Sigmoid colon (tissue), 7 donors: ENCODE measurements around the gene GMDS. TPM values are rescaled to one million over a fixed set of nuclear protein-coding genes. Genes with fewer than 3 reads are reported as not detected.

Experiments
- DNase-seq: peaks from one replicate; pipeline ENCODE4 v3.0.0-alpha.2; 2019
- H3K27ac ChIP-seq, 4 donors: fragments of 200-600 bp; sonication (generic); one replicate each; pipeline ENCODE4 v1.5.1; 2016 to 2019; ENCODE audit warnings: mild to moderate bottlenecking in 1 of 4
- H3K27me3 ChIP-seq, 3 donors: fragments of 200-600 bp; sonication (generic); one replicate each; pipeline ENCODE4 v1.5.1; 2019; ENCODE audit warnings: mild to moderate bottlenecking in 1 of 3
- H3K36me3 ChIP-seq, 4 donors: fragments of 200-600 bp; sonication (generic); one replicate each; pipeline ENCODE4 v1.5.1; 2016 to 2019
- H3K4me1 ChIP-seq, 4 donors: fragments of 200-600 bp; sonication (generic); one replicate each; pipeline ENCODE4 v1.5.1; 2017 to 2019
- H3K4me3 ChIP-seq, 4 donors: fragments of 200-600 bp; sonication (generic); one replicate each; pipeline ENCODE4 v1.5.1; 2017 to 2019; ENCODE audit warnings: mild to moderate bottlenecking in 2 of 4, moderate library complexity in 1 of 4
- H3K9me3 ChIP-seq, 4 donors: fragments of 200-600 bp in 3 of 4; sonication (generic) in 3 of 4; one replicate each; pipeline versions ENCODE4 v1.5.1 to v1.6.1; 2013 to 2019
- EP300 ChIP-seq, 4 donors: sonication (generic); formaldehyde crosslinking; IDR thresholded peaks; one replicate each; pipeline ENCODE4 v1.6.1; 2017; ENCODE audit warnings: antibody characterized with exemption in 4 of 4
- POLR2A ChIP-seq, 2 donors: fragments of 450-650 bp; IDR thresholded peaks; one replicate each; pipeline ENCODE4 v1.6.1; 2016; ENCODE audit warnings: antibody characterized with exemption in 2 of 2, mild to moderate bottlenecking in 2 of 2, moderate library complexity in 2 of 2
- POLR2AphosphoS5 ChIP-seq, 4 donors: sonication (generic); formaldehyde crosslinking; IDR thresholded peaks; one replicate each; pipeline ENCODE4 v1.6.1; 2017; ENCODE audit warnings: antibody characterized with exemption in 4 of 4
- WGBS, 2 donors: extraction: QIAGEN DNeasy Blood & Tissue Kit; methylation state at CpG; one replicate each; pipeline ENCODE4 v1.1.7; 2013; 5-methylcytosine and 5-hydroxymethylcytosine counted together
- intact Hi-C: fragments of 100-400 bp; cut with DNase I; formaldehyde crosslinking; loops from one replicate; pipeline ENCODE4 v1.15.1; 2023
- polyA plus RNA-seq, 3 donors: library from polyadenylated mRNA; stranded (reverse); fragments of 200-250 nt; gene quantifications; one replicate each; pipeline ENCODE4 v1.2.3, GENCODE V29; 2013
- total RNA-seq, 4 donors: library from RNA; depleted of rRNA; stranded (reverse); fragments of >200 nt; gene quantifications; one replicate each; pipeline ENCODE4 v1.1.0, GENCODE V29; 2016
- TF ChIP-seq, protein P1 (sequence below), 4 experiments: fragments of 450-650 bp in 3 of 4; fragments of 200-600 bp in 1 of 4; IDR thresholded peaks; one replicate each; pipeline ENCODE4 v1.5.1; 2016 to 2019; ENCODE audit warnings: antibody characterized with exemption in 4 of 4, mild to moderate bottlenecking in 3 of 4, moderate library complexity in 2 of 4
- donor health status: healthy with polysubstance abuse.
- donor health status: Bipolar disorder and iron deficiency.
- donor health status: healthy.

The GMDS gene
- total and polyA plus RNA-seq, 7 donors: 3.1 to 173 (median 9.4) TPM

DNA sequence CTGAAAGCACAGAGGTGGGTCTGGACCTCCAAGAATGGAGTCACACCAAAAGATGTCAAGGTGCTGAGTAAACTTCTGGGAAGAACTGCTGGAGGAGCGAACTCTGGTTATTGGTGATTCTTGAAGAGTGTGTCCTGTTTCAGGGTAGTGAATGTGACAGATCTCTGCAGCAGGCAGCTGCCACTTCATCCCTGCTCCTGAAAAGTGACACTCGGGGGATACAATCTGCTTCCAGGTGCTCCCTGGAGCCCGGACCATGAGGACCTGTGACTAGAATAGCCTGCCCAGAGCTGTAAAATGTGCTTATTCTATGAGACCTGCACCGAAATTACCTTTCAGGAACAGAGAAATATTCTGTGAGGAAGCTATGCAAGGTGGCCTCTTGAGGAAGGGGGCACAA lies 444.6 kb downstream of the GMDS start:
- no peaks in the 10 kb centered on the region for H3K4me1 ChIP-seq
- intact Hi-C loops: no loop called here
- H3K27ac ChIP-seq: no peak overlapping the region
- WGBS, 2 donors: 76 to 90% methylated on average over 4 of the region's 4 CpGs
- H3K27me3 ChIP-seq: no peaks in the 10 kb centered on the region
- no peaks in the 10 kb centered on the region for H3K36me3 ChIP-seq
- H3K9me3 ChIP-seq: no peaks in the 10 kb centered on the region
- no peak for DNase-seq
- no peak overlapping the region for H3K4me3 ChIP-seq
- TF ChIP-seq POLR2AphosphoS5 (IDR thresholded peaks at IDR 0.05) (no peak), EP300 (IDR thresholded peaks at IDR 0.05) (no peak), POLR2A (IDR thresholded peaks at IDR 0.05) (no peak)
- TF ChIP-seq, protein P1, sequence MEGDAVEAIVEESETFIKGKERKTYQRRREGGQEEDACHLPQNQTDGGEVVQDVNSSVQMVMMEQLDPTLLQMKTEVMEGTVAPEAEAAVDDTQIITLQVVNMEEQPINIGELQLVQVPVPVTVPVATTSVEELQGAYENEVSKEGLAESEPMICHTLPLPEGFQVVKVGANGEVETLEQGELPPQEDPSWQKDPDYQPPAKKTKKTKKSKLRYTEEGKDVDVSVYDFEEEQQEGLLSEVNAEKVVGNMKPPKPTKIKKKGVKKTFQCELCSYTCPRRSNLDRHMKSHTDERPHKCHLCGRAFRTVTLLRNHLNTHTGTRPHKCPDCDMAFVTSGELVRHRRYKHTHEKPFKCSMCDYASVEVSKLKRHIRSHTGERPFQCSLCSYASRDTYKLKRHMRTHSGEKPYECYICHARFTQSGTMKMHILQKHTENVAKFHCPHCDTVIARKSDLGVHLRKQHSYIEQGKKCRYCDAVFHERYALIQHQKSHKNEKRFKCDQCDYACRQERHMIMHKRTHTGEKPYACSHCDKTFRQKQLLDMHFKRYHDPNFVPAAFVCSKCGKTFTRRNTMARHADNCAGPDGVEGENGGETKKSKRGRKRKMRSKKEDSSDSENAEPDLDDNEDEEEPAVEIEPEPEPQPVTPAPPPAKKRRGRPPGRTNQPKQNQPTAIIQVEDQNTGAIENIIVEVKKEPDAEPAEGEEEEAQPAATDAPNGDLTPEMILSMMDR (IDR thresholded peaks at IDR 0.05): no peak

DNA sequence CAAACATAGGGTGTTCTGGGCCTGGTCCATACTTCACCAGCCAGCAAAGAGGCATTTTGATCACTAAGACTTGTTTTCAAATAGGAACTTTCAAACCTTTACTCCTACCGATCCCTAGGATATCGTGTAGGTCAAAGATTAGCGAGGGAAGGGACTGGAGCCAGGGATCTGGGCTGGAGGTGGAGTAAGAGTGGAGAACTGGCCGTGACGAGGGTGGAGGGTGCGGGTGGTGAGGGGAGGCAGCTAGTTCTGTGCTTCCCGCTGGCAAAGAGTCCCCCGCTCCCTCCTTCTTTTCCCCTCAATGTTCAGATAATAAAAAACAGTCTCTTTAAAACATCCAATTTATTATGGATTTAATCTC lies 446.5 kb downstream of the GMDS start:
- H3K36me3 ChIP-seq: no peaks in the 10 kb centered on the region
- WGBS, 2 donors: 95% methylated on average over 8 of the region's 8 CpGs

DNA sequence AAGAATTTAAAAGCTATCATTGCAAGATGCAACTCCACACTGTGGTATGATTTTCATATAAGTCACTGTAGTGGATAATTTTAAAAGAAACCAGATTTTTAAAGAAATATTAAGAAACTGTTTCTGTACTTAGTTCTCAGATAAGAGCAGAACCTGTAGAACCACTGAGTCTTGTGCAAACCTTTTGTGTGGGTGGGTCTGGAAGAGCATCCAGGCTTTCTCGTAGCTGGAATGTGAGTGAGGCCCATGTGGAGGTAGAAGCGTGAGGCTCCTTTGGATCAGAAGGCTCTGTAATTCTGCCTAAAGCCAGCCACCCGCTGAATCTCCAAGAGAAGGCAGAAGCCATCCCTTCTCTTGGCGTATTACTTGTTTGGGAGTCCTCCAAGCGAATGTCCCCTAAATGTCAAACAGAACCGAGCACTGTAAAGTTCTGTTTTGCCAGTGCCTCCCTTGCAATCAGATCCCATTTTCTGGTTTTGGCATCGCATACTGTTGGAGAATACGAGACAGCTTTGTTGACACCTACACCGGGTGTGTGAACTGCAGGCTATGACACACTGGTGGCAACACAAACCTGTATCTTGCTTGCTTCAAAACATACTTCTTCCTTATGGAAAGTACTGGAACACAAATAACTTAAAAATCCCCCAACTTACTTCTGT lies 447.0 kb downstream of the GMDS start:
- Histone ChIP-seq H3K27ac (no peak overlapping the region), H3K36me3 (no peaks in the 10 kb centered on the region), H3K4me3 (no peak overlapping the region), H3K27me3 (no peaks in the 10 kb centered on the region), H3K4me1 (no peaks in the 10 kb centered on the region), H3K9me3 (no peaks in the 10 kb centered on the region)
- DNase-seq: no peak
- TF ChIP-seq POLR2A (IDR thresholded peaks at IDR 0.05) (no peak), POLR2AphosphoS5 (IDR thresholded peaks at IDR 0.05) (no peak), EP300 (IDR thresholded peaks at IDR 0.05) (no peak)
- TF ChIP-seq, protein P1 (IDR thresholded peaks at IDR 0.05): no peak
- intact Hi-C loops: no loop called here
- 90 to 94% methylated on average over 9 of the region's 9 CpGs for WGBS, 2 donors

More for the DNA sequence above, 446.5 kb downstream of the GMDS start:
- intact Hi-C loops: no loop called here
- DNase-seq: no peak
- Histone ChIP-seq H3K4me3 (no peak overlapping the region), H3K27me3 (no peaks in the 10 kb centered on the region), H3K9me3 (no peaks in the 10 kb centered on the region), H3K27ac (no peak overlapping the region), H3K4me1 (no peaks in the 10 kb centered on the region)
- no peak for TF ChIP-seq EP300 (IDR thresholded peaks at IDR 0.05)

DNA sequence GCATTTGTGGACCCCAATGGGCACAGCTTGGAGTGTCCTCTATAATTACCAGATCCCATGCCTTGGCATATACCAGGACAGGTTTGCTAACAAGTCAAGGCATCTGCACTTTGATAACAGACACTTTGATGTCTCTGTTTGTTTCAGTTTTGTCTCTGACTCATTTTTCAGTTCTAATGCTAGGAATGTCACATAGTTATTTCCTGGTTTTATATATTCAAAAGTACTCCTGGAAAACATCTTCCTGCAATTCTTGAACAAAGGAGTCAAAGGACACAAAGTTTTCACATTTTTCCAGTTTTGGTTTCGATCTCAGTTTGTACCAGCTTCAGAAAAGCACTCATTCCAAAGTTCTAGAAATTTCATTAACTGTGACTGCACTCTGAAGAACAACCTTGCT lies 447.6 kb downstream of the GMDS start:
- no peaks in the 10 kb centered on the region for H3K4me1 ChIP-seq
- 65 to 73% methylated on average over 1 of the region's 1 CpG for WGBS, 2 donors
- no peaks in the 10 kb centered on the region for H3K9me3 ChIP-seq
- H3K27me3 ChIP-seq: no peaks in the 10 kb centered on the region
- no peak overlapping the region for H3K4me3 ChIP-seq
- DNase-seq: no peak
- H3K36me3 ChIP-seq: no peaks in the 10 kb centered on the region
- intact Hi-C loops: no loop called here
- no peak overlapping the region for H3K27ac ChIP-seq
- TF ChIP-seq EP300 (IDR thresholded peaks at IDR 0.05) (no peak), POLR2A (IDR thresholded peaks at IDR 0.05) (no peak), POLR2AphosphoS5 (IDR thresholded peaks at IDR 0.05) (no peak)
- TF ChIP-seq, protein P1 (IDR thresholded peaks at IDR 0.05): no peak

DNA sequence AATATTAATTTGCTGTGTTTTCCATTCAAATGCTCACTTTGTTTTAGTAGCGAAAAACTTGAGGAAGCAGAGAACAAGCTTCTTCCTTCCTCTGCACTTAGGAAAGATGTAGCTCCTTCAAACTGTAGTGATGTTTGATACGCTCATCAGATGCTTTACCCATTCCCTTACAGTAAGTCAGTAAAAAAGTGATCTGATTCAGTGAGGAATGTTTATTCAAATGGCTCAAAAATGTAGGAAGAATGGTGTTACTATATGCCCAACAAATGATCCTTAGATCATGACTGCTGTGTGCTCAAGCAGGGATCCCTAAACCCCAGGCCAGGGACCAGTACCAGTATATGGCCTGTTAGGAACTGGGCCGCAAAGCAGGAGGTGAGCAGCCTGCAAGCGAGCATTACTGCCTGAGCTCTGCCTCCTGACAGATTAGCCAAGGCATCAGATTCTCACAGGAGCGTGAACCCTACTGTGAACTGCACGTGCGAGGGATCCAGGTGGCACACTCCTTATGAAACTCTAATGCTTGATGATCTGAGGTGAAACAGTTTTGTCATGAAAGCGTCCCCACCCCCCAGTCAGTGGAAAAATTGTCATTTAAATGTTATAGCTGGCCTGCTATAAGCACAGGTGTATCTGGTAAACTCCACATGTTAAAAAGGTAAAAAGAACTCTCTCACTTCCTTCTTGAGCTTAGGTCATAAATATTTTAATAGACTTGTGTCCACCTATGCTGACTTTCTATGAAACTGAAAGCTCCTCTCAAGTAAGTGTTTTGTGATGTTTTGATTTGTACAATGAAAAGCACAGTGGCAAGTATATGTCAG lies 448.5 kb downstream of the GMDS start:
- H3K27me3 ChIP-seq: no peaks in the 10 kb centered on the region
- H3K4me3 ChIP-seq: no peak overlapping the region
- no peak overlapping the region for H3K27ac ChIP-seq
- intact Hi-C loops: no loop called here
- H3K9me3 ChIP-seq: no peaks in the 10 kb centered on the region
- 84 to 94% methylated on average over 8 of the region's 8 CpGs for WGBS, 2 donors
- H3K36me3 ChIP-seq: no peaks in the 10 kb centered on the region
- H3K4me1 ChIP-seq: no peaks in the 10 kb centered on the region
- TF ChIP-seq POLR2AphosphoS5 (IDR thresholded peaks at IDR 0.05): no peak
- no peak for TF ChIP-seq POLR2A (IDR thresholded peaks at IDR 0.05)
- TF ChIP-seq EP300 (IDR thresholded peaks at IDR 0.05): no peak
- TF ChIP-seq, protein P1 (IDR thresholded peaks at IDR 0.05): no peak
- DNase-seq: no peak
